ENCODE results near the gene RAG1. TPM values are rescaled to one million over a fixed set of nuclear protein-coding genes. Genes with fewer than 3 reads are reported as not detected.

The RAG1 gene
- total RNA-seq, 1 donor, result 0.45 TPM

GRCh38 chr11:36623494-36623893, 55.7 kb downstream of the RAG1 start:
- H3K4me3 ChIP-seq (ENCODE audit: low read depth, low read length), result no peak overlapping the region
- DNase-seq (ENCODE audit: low read depth), result no peak
- no peak for TF ChIP-seq CTCF (IDR thresholded peaks at IDR 0.05; ENCODE audit: insufficient read depth, low read length)

GRCh38 chr11:36627006-36627405, 59.2 kb downstream of the RAG1 start:
- no peak overlapping the region for H3K4me3 ChIP-seq (ENCODE audit: low read depth, low read length)
- no peak for DNase-seq (ENCODE audit: low read depth)
- no peak for TF ChIP-seq CTCF (IDR thresholded peaks at IDR 0.05; ENCODE audit: insufficient read depth, low read length)

GRCh38 chr11:36627471-36627870, 59.7 kb downstream of the RAG1 start:
- DNase-seq (ENCODE audit: low read depth), result no peak
- H3K4me3 ChIP-seq (ENCODE audit: low read depth, low read length), result no peak overlapping the region
- TF ChIP-seq CTCF (IDR thresholded peaks at IDR 0.05; ENCODE audit: insufficient read depth, low read length), result no peak

- H3K4me3 ChIP-seq (ENCODE audit: low read depth, low read length), result no peak overlapping the region
- DNase-seq (ENCODE audit: low read depth), result no peak
- TF ChIP-seq CTCF (IDR thresholded peaks at IDR 0.05; ENCODE audit: insufficient read depth, low read length), result no peak
Measured at GRCh38 chr11:36628141-36628540, 60.3 kb downstream of the RAG1 start.

- no peak overlapping the region for H3K4me3 ChIP-seq (ENCODE audit: low read depth, low read length)
- no peak for DNase-seq (ENCODE audit: low read depth)
Measured at GRCh38 chr11:36628765-36629244, 61.0 kb downstream of the RAG1 start.

More at GRCh38 chr11:36628765-36629244, 61.0 kb downstream of the RAG1 start:
- no peak for TF ChIP-seq CTCF (IDR thresholded peaks at IDR 0.05; ENCODE audit: insufficient read depth, low read length)

Other genes starting within 250 kb of the RAG1 start
- 8.0 and 11.8 TPM in 2 replicates for gene TRAF6, start 57.7 kb upstream of the RAG1 start, total RNA-seq (ENCODE audit: low replicate concordance)
- gene IFTAP, start 26.5 kb downstream of the RAG1 start, total RNA-seq (ENCODE audit: low replicate concordance), result 43.8 and 63.1 TPM in 2 replicates
- not detected in 2 replicates for gene RAG2, start 30.2 kb downstream of the RAG1 start, total RNA-seq (ENCODE audit: low replicate concordance)